HepG2 (cell line): ENCODE data around the gene SNX6. TPM values are rescaled to one million over a fixed set of nuclear protein-coding genes. Genes with fewer than 3 reads are reported as not detected.

ENCODE experiments used
- ARNT2 ChIP-seq: sonication (generic); formaldehyde crosslinking; IDR thresholded peaks from 2 replicates; pipeline ENCODE4 v1.8.0; 2022; ENCODE audit warnings: mild to moderate bottlenecking, low read depth, missing genetic modification reagents, moderate library complexity
- CEBPZ ChIP-seq: IDR thresholded peaks from 2 replicates; pipeline ENCODE4 v1.6.1; 2012; ENCODE audit warnings: low read length, improper control_type of control experiment
- FOXA1 ChIP-seq, 2 experiments: fragments of 450-650 bp in 1 of 2; sonication (generic) in 1 of 2; formaldehyde crosslinking in 1 of 2; IDR thresholded peaks; 2 replicates each; pipeline versions ENCODE4 v1.4.0 to v1.6.1; 2016 to 2020; ENCODE audit warnings: missing genetic modification reagents in 1 of 2
- GATAD1 ChIP-seq: IDR thresholded peaks from 2 replicates; pipeline ENCODE4 v1.6.1; 2016; ENCODE audit warnings: missing genetic modification reagents, missing compliant biosample characterization
- HCFC1 ChIP-seq: fragments of 150-350 bp; IDR thresholded peaks from 2 replicates; pipeline ENCODE4 v1.6.1; 2014; ENCODE audit warnings: low read depth, low read length
- HIVEP1 ChIP-seq: sonication (generic); formaldehyde crosslinking; IDR thresholded peaks from 2 replicates; pipeline ENCODE4 v1.4.0; 2020; ENCODE audit warnings: mild to moderate bottlenecking, missing genetic modification reagents
- KDM6A ChIP-seq: IDR thresholded peaks from 2 replicates; pipeline ENCODE4 v1.6.1; 2016; ENCODE audit warnings: low read depth
- MEIS1 ChIP-seq: sonication (generic); formaldehyde crosslinking; IDR thresholded peaks from 2 replicates; pipeline ENCODE4 v1.9.0; 2021; ENCODE audit warnings: mild to moderate bottlenecking, missing genetic modification reagents, moderate library complexity, borderline replicate concordance
- NFATC3 ChIP-seq: sonication (generic); formaldehyde crosslinking; IDR thresholded peaks from 2 replicates; pipeline ENCODE4 v1.5.1; 2020; ENCODE audit warnings: mild to moderate bottlenecking, missing genetic modification reagents
- NFE2L1 ChIP-seq: sonication (generic); formaldehyde crosslinking; IDR thresholded peaks from 2 replicates; pipeline ENCODE4 v1.4.0; 2020; ENCODE audit warnings: missing genetic modification reagents, mild to moderate bottlenecking, borderline replicate concordance
- PAF1 ChIP-seq: IDR thresholded peaks from 2 replicates; pipeline ENCODE4 v1.6.1; 2016; ENCODE audit warnings: missing genetic modification reagents, missing compliant biosample characterization
- RAD51 ChIP-seq: fragments of 450-650 bp; IDR thresholded peaks from 2 replicates; pipeline ENCODE4 v1.6.1; 2016; ENCODE audit warnings: borderline replicate concordance
- RXRA ChIP-seq: sonication (generic); formaldehyde crosslinking; IDR thresholded peaks from 2 replicates; pipeline ENCODE4 v1.5.1; 2020; ENCODE audit warnings: missing genetic modification reagents
- SMAD9 ChIP-seq: sonication (generic); formaldehyde crosslinking; IDR thresholded peaks from 2 replicates; pipeline ENCODE4 v1.5.1; 2020; ENCODE audit warnings: mild to moderate bottlenecking, missing genetic modification reagents
- ZBTB1 ChIP-seq: sonication (generic); formaldehyde crosslinking; IDR thresholded peaks from 2 replicates; pipeline ENCODE4 v1.4.0; 2020; ENCODE audit warnings: missing genetic modification reagents, borderline replicate concordance
- ZBTB44 ChIP-seq: sonication (generic); formaldehyde crosslinking; IDR thresholded peaks from 2 replicates; pipeline ENCODE4 v1.4.0; 2020; ENCODE audit warnings: missing genetic modification reagents
- ZMYM2 ChIP-seq: sonication (generic); formaldehyde crosslinking; IDR thresholded peaks from 2 replicates; pipeline ENCODE4 v1.8.0; 2022; ENCODE audit warnings: mild to moderate bottlenecking, missing genetic modification reagents
- ZNF232 ChIP-seq: sonication (generic); formaldehyde crosslinking; IDR thresholded peaks from 2 replicates; pipeline ENCODE4 v1.4.0; 2020; ENCODE audit warnings: missing genetic modification reagents, borderline replicate concordance
- ZNF468 ChIP-seq: sonication (generic); formaldehyde crosslinking; IDR thresholded peaks from 2 replicates; pipeline ENCODE4 v1.8.0; 2022; ENCODE audit warnings: mild to moderate bottlenecking, moderate library complexity, missing genetic modification reagents
- ZNF704 ChIP-seq: sonication (generic); formaldehyde crosslinking; IDR thresholded peaks from 2 replicates; pipeline ENCODE4 v1.8.1; 2023; ENCODE audit warnings: mild to moderate bottlenecking, inconsistent platforms, moderate library complexity, missing genetic modification reagents, borderline replicate concordance
- ZNF710 ChIP-seq: sonication (generic); formaldehyde crosslinking; IDR thresholded peaks from 2 replicates; pipeline ENCODE4 v1.5.0; 2020; ENCODE audit warnings: mild to moderate bottlenecking, missing genetic modification reagents, borderline replicate concordance
- polyA plus RNA-seq, 8 experiments: library from polyadenylated mRNA; depleted of rRNA in 3 of 8; stranded (reverse) in 7 of 8; unstranded in 1 of 8; fragments of >200 nt; fragmentation: Illumina TruSeq in 4 of 8; extraction: Trizol in 4 of 8; gene quantifications; 2 replicates each; pipeline versions ENCODE4 v1.2.1 to v1.2.3, GENCODE V29; 2011 to 2016; ENCODE audit warnings: low read depth in 4 of 8, missing spikeins in 1 of 8, mixed read lengths in 1 of 8; ENCODE audit not compliant: insufficient read depth in 1 of 8
- total RNA-seq, 5 experiments: library from RNA; depleted of rRNA; stranded (reverse); fragments of >200 nt; fragmentation: Illumina TruSeq; extraction: Trizol; gene quantifications; 2 replicates each; pipeline ENCODE4 v1.2.3, GENCODE V29; 2016; ENCODE audit warnings: low read depth in 1 of 5

Gene SNX6
- total and polyA plus RNA-seq, 2 of the 13 experiments (the other 11 are each of a cell fraction or from before 2014, with no cell fraction given): 92.3 to 169 TPM

GRCh38 chr14:34539407-34540180 is 90.4 kb downstream of the SNX6 start, which contains the start of gene EAPP (continued):
- TF ChIP-seq CEBPZ: no peak
- no peak for TF ChIP-seq PAF1
- peak; percentile 67; the same call in 1 of the 2 replicates for TF ChIP-seq ZNF710 (CRISPR knock-in tag)
- peak; percentile 95 for TF ChIP-seq ZMYM2 (CRISPR knock-in tag)
- peak; percentile 97; the same call in 1 of the 2 replicates for TF ChIP-seq ZNF232
- peak; percentile 73 for TF ChIP-seq KDM6A (CRISPR knock-in tag)
- TF ChIP-seq NFATC3 (CRISPR knock-in tag): peak; percentile 89
- TF ChIP-seq GATAD1: peak; percentile 96
- TF ChIP-seq NFE2L1 (CRISPR knock-in tag): peak; percentile 92; the same call in 1 of the 2 replicates
- no peak for TF ChIP-seq RAD51
- peak; percentile 98 for TF ChIP-seq ZNF704 (CRISPR knock-in tag)
- 0 out of 2 replicates have a peak, but pooled peaks have one; percentile 76 for TF ChIP-seq ZBTB1 (CRISPR knock-in tag)
- TF ChIP-seq MEIS1: peak; percentile 92
- peak; percentile 96; the same call in 1 of the 2 replicates for TF ChIP-seq ZNF468
- peak; percentile 95 for TF ChIP-seq FOXA1 (IDR thresholded peaks at IDR 0.05)
- TF ChIP-seq FOXA1 (CRISPR knock-in tag; IDR thresholded peaks at IDR 0.05): peak; percentile 100
- TF ChIP-seq HCFC1: peak; percentile 66; the same call in 1 of the 2 replicates
- peak; percentile 96 for TF ChIP-seq ARNT2
- TF ChIP-seq ZBTB44 (CRISPR knock-in tag): peak; percentile 96; the same call in 1 of the 2 replicates
- TF ChIP-seq RXRA (CRISPR knock-in tag): peak; percentile 92
- peak; percentile 98 for TF ChIP-seq HIVEP1
- peak; percentile 98 for TF ChIP-seq SMAD9 (CRISPR knock-in tag)
